Gastrocnemius medialis (tissue), 4 donors: ENCODE data around the gene CDK2AP2. TPM values are rescaled to one million over a fixed set of nuclear protein-coding genes. Genes with fewer than 3 reads are reported as not detected.

Experiments
- ATAC-seq, 2 donors: fragments of 150-250 bp; one replicate each; pipeline ENCODE4 v1.9.1; 2016
- DNase-seq, 2 donors: peaks; one replicate each; pipeline ENCODE4 v3.0.0-alpha.2; 2019
- H3K27ac ChIP-seq, 4 donors: fragments of 200-600 bp; sonication (generic); 1 replicate in 1 of 4; 2 replicates in 3 of 4; pipeline ENCODE4 v1.5.1; 2016 to 2018; ENCODE audit warnings: mild to moderate bottlenecking in 2 of 4, moderate library complexity in 1 of 4
- H3K27me3 ChIP-seq, 3 donors: fragments of 200-600 bp; sonication (generic) in 2 of 3; 1 replicate in 1 of 3; 2 replicates in 2 of 3; pipeline versions ENCODE4 v1.5.1 to v1.6.0; 2016 to 2019; ENCODE audit warnings: mild to moderate bottlenecking in 1 of 3, moderate library complexity in 1 of 3
- H3K36me3 ChIP-seq, 2 donors: fragments of 200-600 bp; sonication (generic) in 1 of 2; one replicate each; pipeline ENCODE4 v1.5.1; 2017 to 2018
- H3K4me1 ChIP-seq, 2 donors: fragments of 200-600 bp; sonication (generic) in 1 of 2; one replicate each; pipeline ENCODE4 v1.5.1; 2016 to 2017; ENCODE audit warnings: mild to moderate bottlenecking in 2 of 2
- H3K4me3 ChIP-seq, 4 donors: fragments of 200-600 bp; sonication (generic) in 3 of 4; 1 replicate in 1 of 4; 2 replicates in 3 of 4; pipeline ENCODE4 v1.5.1; 2016 to 2019; ENCODE audit warnings: mild to moderate bottlenecking in 2 of 4
- H3K9me3 ChIP-seq, 3 donors: fragments of 200-600 bp; sonication (generic) in 2 of 3; 1 replicate in 1 of 3; 2 replicates in 2 of 3; pipeline ENCODE4 v1.5.1; 2016 to 2019
- CTCF ChIP-seq, 5 experiments: fragments of 450-650 bp in 3 of 5; fragments of 200-600 bp in 2 of 5; sonication (generic) in 2 of 5; IDR thresholded peaks in 4 of 5; conservative IDR thresholded peaks in 1 of 5; 1 replicate in 4 of 5; 2 replicates in 1 of 5; pipeline ENCODE4 v1.5.1; 2016 to 2019; ENCODE audit warnings: antibody characterized with exemption in 5 of 5, mild to moderate bottlenecking in 3 of 5, moderate library complexity in 3 of 5
- POLR2A ChIP-seq, 2 donors: fragments of 450-650 bp; IDR thresholded peaks; one replicate each; pipeline ENCODE4 v1.6.1; 2017; ENCODE audit warnings: antibody characterized with exemption in 2 of 2, mild to moderate bottlenecking in 2 of 2, moderate library complexity in 2 of 2
- in situ Hi-C, 4 donors: fragments of 200-750 bp; cut with MboI; loops; one replicate each; pipeline versions ENCODE4 v1.15.0 to v1.8.0; 2017; ENCODE audit warnings: low sequenced_read_pairs in 4 of 4
- intact Hi-C: fragments of 100-400 bp; cut with DNase I; formaldehyde crosslinking; loops from one replicate; pipeline ENCODE4 v1.15.1; 2023; ENCODE audit warnings: low total_unique reads
- total RNA-seq, 4 donors: library from RNA; depleted of rRNA; stranded (reverse); fragments of >200 nt; gene quantifications; one replicate each; pipeline versions ENCODE4 v1.1.0 to v1.2.3, GENCODE V29; 2016

The CDK2AP2 gene
- total RNA-seq, 4 donors from 2014 or later, result 24.1 to 47.5 (median 37.3) TPM

- H3K27ac ChIP-seq, result peak overlapping the region; percentile 48 to 62 (median 57)
- in situ Hi-C loops, result no loop called here
Observed at GRCh38 chr11:67545280-67545679, 37.3 kb upstream of the CDK2AP2 start.

DNA sequence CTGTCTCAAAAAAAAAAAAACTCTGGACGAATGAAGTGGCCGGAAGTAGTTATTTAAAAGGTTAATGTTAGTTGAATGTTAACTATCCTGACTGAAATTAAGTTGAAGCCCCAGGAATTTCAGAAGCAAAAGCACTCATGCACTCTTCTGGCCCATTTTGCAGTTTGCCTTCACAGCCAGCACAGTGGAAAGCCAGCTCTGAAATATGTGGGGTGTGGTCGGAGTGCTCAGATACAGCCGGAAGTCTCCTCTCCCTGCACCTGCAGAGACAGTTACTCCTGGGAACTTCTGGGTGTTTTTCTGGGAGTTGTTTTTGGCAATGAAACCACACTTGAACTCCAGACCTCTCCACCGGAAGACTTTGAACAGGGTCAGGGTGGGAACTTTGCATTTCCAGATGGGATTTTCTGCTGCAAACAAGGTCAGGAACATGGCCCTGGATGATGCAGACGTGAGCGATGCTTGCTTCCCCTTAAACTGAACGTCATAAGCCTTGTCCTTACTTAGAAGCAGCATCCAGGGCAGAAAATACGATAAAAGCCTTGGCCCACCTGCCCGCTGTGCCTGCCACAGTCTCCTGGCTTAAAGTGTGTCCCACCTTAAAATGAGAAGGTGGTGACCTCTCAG is 36.8 kb upstream of the CDK2AP2 start:
- no peak for DNase-seq
- peak; percentile 39 to 64 for ATAC-seq
- H3K27me3 ChIP-seq, result no peaks in the 10 kb centered on the region
- no peaks in the 10 kb centered on the region for H3K36me3 ChIP-seq
- H3K4me1 ChIP-seq, result peaks cover 4 to 8% of the 10 kb centered on the region in 2 donors
- in situ Hi-C loops (no loop called here), intact Hi-C loops (no loop called here)
- H3K9me3 ChIP-seq, result no peaks in the 10 kb centered on the region
- TF ChIP-seq POLR2A (IDR thresholded peaks at IDR 0.05) (no peak), CTCF (IDR thresholded peaks at IDR 0.05 in 4 of 5, conservative IDR thresholded peaks at IDR 0.05 in 1 of 5) (no peak)
- H3K4me3 ChIP-seq, result no peak overlapping the region
- peak overlapping the region; percentile 48 to 62 (median 57) for H3K27ac ChIP-seq

More at GRCh38 chr11:67545280-67545679, 37.3 kb upstream of the CDK2AP2 start:
- Histone ChIP-seq H3K27me3 (no peaks in the 10 kb centered on the region), H3K36me3 (no peaks in the 10 kb centered on the region), H3K4me3 (no peak overlapping the region), H3K4me1 (peaks cover 4 to 8% of the 10 kb centered on the region in 2 donors), H3K9me3 (no peaks in the 10 kb centered on the region)
- ATAC-seq, result no peak
- DNase-seq, result no peak
- intact Hi-C loops, result no loop called here
- TF ChIP-seq POLR2A (IDR thresholded peaks at IDR 0.05) (no peak), CTCF (IDR thresholded peaks at IDR 0.05 in 4 of 5, conservative IDR thresholded peaks at IDR 0.05 in 1 of 5) (no peak)

DNA sequence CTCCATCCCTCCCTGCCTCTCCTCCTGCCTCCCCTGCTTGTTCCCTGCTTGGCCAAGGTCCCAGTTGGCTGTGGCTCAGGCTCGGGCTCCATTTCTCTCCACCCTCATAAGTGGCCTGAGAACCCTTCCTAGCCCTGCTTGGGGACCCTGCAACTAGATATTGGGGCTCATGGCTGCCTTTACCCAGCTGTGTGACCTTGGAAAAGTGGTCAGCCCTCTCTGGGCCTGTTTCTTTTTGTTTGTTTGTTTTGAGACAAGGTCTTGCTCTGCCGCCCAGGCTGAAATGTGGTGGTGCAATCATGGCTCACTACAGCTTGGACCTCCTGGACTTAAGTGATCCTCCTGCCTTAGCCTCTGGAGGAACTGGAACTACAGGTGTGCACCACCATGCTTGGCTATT is 35.6 kb upstream of the CDK2AP2 start:
- no peak for DNase-seq
- H3K9me3 ChIP-seq, result no peaks in the 10 kb centered on the region
- TF ChIP-seq CTCF (IDR thresholded peaks at IDR 0.05 in 4 of 5, conservative IDR thresholded peaks at IDR 0.05 in 1 of 5) (no peak), POLR2A (IDR thresholded peaks at IDR 0.05) (no peak)
- peak overlapping the region in 2 of 4 donors; percentile 13 to 51 for H3K27ac ChIP-seq
- in situ Hi-C loops (no loop called here), intact Hi-C loops (no loop called here)
- no peak for ATAC-seq
- H3K27me3 ChIP-seq, result no peaks in the 10 kb centered on the region
- peaks cover 4 to 8% of the 10 kb centered on the region in 2 donors for H3K4me1 ChIP-seq
- no peaks in the 10 kb centered on the region for H3K36me3 ChIP-seq
- H3K4me3 ChIP-seq, result no peak overlapping the region

DNA sequence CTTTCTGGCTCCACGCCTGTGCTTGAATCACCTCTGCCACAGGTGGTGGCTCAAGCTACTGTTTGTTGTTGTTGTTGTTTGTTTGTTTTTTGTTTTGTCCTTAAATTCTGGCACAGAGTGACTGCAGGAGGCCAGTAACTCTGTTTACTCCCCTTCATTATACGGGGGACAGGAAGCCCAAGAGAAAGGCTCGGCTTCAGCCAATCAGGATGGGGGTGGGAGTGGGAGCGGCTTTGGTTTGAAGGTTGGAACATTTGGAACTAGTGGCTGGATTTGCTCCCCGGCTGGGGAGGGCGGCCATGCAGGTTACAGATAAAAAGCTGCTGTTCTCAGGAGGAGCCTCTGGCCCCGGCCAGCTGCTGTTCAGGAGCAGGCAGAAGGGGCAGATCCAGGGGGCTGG is 35.0 kb upstream of the CDK2AP2 start:
- H3K36me3 ChIP-seq, result no peaks in the 10 kb centered on the region
- H3K27me3 ChIP-seq, result no peaks in the 10 kb centered on the region
- DNase-seq, result no peak
- intact Hi-C loops, result no loop called here
- no peak overlapping the region for H3K27ac ChIP-seq
- TF ChIP-seq CTCF (IDR thresholded peaks at IDR 0.05 in 4 of 5, conservative IDR thresholded peaks at IDR 0.05 in 1 of 5) (no peak), POLR2A (IDR thresholded peaks at IDR 0.05) (no peak)
- no peak overlapping the region for H3K4me3 ChIP-seq
- H3K9me3 ChIP-seq, result no peaks in the 10 kb centered on the region
- in situ Hi-C loops, result no loop called here
- peaks cover 4 to 8% of the 10 kb centered on the region in 2 donors for H3K4me1 ChIP-seq
- no peak for ATAC-seq

DNA sequence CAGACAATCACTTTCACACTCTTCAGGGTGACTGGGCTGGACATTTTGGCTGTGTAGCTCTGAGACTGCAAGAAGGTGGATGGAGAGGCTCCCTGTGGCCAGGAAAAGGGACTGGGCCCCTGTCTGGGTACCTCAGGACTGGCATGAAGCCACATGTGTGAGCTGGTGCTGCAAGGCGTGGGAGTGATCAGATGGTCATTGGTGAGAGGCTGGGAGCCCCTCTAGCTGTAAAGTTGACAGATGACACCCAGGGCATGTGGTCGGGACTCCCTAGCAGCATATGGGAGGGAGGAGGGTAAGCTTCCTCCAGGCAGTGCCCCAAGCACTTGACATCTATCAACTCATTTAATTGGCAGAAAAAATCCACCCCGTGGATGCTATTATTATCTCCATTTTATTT is 34.2 kb upstream of the CDK2AP2 start:
- Histone ChIP-seq H3K27ac (no peak overlapping the region), H3K27me3 (no peaks in the 10 kb centered on the region), H3K9me3 (no peaks in the 10 kb centered on the region), H3K4me3 (no peak overlapping the region), H3K4me1 (peaks cover 4 to 8% of the 10 kb centered on the region in 2 donors), H3K36me3 (no peaks in the 10 kb centered on the region)
- no peak for TF ChIP-seq POLR2A (IDR thresholded peaks at IDR 0.05)
- no peak for DNase-seq
- intact Hi-C loops (no loop called here), in situ Hi-C loops (no loop called here)
- ATAC-seq, result no peak
